Upper lobe of right lung (tissue), 1 donor: ENCODE results near the gene ABCC6. TPM values are rescaled to one million over a fixed set of nuclear protein-coding genes. Genes with fewer than 3 reads are reported as not detected.
"Not testable (repeated sequence)": the region's sequence is repeated elsewhere in the genome, so short reads cannot be mapped to it uniquely, and the experiment has no call there.

Experiments used
- ATAC-seq: fragments of 200-7000 bp; cut with Tn5 transposase; one replicate; pipeline ENCODE4 v1.9.1; 2020; ENCODE audit warnings: mild to moderate bottlenecking, moderate library complexity
- DNase-seq: peaks from one replicate; pipeline ENCODE4 v3.0.0-alpha.2; 2020
- H3K27ac ChIP-seq: fragments of 200-600 bp; one replicate; pipeline ENCODE4 v1.8.0; 2022
- H3K27me3 ChIP-seq: fragments of 200-600 bp; one replicate; pipeline ENCODE4 v1.8.0; 2022; ENCODE audit warnings: mild to moderate bottlenecking
- H3K36me3 ChIP-seq: fragments of 200-600 bp; one replicate; pipeline ENCODE4 v1.8.0; 2022
- H3K4me1 ChIP-seq: fragments of 200-600 bp; one replicate; pipeline ENCODE4 v1.8.0; 2022
- H3K4me3 ChIP-seq: fragments of 200-600 bp; one replicate; pipeline ENCODE4 v1.8.0; 2022; ENCODE audit warnings: mild to moderate bottlenecking
- H3K9me3 ChIP-seq: fragments of 200-600 bp; one replicate; pipeline ENCODE4 v1.8.0; 2022
- intact Hi-C: fragments of 100-400 bp; cut with DNase I; formaldehyde crosslinking; loops from one replicate; pipeline ENCODE4 v1.11.0; 2022
- total RNA-seq: library from RNA; stranded (reverse); fragmentation: NEBNext Ultra II Directional; extraction: Animal tissue kit (Norgen Biotek cat#: 25700); gene quantifications from one replicate; pipeline ENCODE4 v1.2.1, GENCODE V29; 2021
- TF ChIP-seq, protein P1 (sequence below): fragments of 200-600 bp; IDR thresholded peaks from one replicate; pipeline ENCODE4 v1.8.0; 2022; ENCODE audit warnings: antibody characterized with exemption
- donor health status: DM: no; HTN: yes; CAD: no; lungs with severe emphysema.

The ABCC6 gene
- total RNA-seq, 1 donor from 2014 or later: 42.5 TPM

DNA sequence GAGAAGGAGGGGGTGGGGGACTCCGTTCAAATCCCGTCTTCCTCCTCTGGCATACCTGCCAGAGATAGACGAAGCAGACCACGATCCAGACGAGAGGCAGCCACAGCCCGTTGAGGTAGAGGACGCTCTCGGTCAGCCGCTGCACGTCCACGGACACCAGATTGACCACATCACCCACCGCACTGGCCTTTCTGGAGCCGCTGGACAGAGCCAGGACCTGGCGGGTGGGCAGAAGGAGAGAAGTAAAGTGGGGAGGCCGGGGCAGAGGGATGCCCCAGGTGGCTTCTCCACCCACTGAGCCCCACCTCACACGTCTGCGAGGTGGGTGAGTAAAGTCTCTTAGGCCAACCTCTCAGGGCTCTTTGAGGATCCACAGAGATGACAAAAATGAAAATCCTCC, 25.3 kb downstream of the ABCC6 start:
- intact Hi-C loops: no loop called here
- ATAC-seq (no peak), DNase-seq (no peak)
- TF ChIP-seq, protein P1, sequence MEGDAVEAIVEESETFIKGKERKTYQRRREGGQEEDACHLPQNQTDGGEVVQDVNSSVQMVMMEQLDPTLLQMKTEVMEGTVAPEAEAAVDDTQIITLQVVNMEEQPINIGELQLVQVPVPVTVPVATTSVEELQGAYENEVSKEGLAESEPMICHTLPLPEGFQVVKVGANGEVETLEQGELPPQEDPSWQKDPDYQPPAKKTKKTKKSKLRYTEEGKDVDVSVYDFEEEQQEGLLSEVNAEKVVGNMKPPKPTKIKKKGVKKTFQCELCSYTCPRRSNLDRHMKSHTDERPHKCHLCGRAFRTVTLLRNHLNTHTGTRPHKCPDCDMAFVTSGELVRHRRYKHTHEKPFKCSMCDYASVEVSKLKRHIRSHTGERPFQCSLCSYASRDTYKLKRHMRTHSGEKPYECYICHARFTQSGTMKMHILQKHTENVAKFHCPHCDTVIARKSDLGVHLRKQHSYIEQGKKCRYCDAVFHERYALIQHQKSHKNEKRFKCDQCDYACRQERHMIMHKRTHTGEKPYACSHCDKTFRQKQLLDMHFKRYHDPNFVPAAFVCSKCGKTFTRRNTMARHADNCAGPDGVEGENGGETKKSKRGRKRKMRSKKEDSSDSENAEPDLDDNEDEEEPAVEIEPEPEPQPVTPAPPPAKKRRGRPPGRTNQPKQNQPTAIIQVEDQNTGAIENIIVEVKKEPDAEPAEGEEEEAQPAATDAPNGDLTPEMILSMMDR: no peak
- Histone ChIP-seq H3K36me3 (no peaks in the 10 kb centered on the region), H3K9me3 (no peaks in the 10 kb centered on the region), H3K27ac (no peak overlapping the region), H3K27me3 (no peaks in the 10 kb centered on the region), H3K4me3 (no peak overlapping the region), H3K4me1 (no peaks in the 10 kb centered on the region)

DNA sequence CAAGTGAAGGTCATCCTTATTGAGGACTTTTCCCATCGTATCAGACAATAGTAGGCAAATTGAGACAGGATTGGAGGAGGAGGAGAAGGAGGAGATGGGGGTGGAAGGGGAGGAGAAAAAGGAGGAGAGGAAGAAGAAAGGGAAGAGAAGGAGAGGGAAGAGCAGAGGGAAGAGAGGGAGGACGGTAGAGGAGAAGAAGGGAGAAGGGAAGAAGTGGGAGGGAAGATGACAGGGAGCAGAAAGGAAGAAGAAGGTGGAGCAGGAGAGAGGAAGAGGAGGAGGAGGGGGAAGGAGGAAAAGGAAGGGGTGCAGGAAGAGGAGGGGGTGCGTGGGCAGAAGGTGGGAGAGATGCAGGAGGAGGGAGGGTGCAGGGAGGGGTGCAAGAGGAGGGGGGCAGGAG, 26.0 kb downstream of the ABCC6 start:
- no peaks in the 10 kb centered on the region for H3K4me1 ChIP-seq
- no peaks in the 10 kb centered on the region for H3K9me3 ChIP-seq
- H3K36me3 ChIP-seq: no peaks in the 10 kb centered on the region
- no peak overlapping the region for H3K27ac ChIP-seq
- intact Hi-C loops: no loop called here
- ATAC-seq (no peak), DNase-seq (no peak)
- TF ChIP-seq, protein P1: no peak
- no peak overlapping the region for H3K4me3 ChIP-seq
- no peaks in the 10 kb centered on the region for H3K27me3 ChIP-seq

DNA sequence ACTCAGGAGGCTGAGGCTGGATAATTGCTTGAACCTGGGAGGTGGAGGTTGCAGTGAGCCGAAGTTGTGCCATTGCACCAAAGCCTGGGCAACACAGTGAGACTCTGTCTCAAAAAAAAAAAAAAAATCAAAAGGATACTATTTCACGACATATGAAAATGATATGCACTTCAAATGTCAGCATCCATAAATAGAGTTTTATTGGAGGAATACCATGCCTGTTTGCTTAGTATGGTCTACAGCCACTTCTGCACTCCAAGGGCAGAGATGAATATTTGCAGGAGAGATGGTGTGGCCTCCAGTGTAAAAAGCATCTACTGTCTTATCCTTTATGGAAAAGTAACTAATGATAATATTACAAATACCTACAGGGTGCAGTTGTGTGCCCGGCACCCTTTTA, 27.2 kb downstream of the ABCC6 start:
- TF ChIP-seq, protein P1: no peak
- H3K27ac ChIP-seq: no peak overlapping the region
- no peak overlapping the region for H3K4me3 ChIP-seq
- ATAC-seq (no peak), DNase-seq (no peak)
- intact Hi-C loops: no loop called here
- no peaks in the 10 kb centered on the region for H3K27me3 ChIP-seq
- no peaks in the 10 kb centered on the region for H3K4me1 ChIP-seq
- no peaks in the 10 kb centered on the region for H3K9me3 ChIP-seq
- no peaks in the 10 kb centered on the region for H3K36me3 ChIP-seq

DNA sequence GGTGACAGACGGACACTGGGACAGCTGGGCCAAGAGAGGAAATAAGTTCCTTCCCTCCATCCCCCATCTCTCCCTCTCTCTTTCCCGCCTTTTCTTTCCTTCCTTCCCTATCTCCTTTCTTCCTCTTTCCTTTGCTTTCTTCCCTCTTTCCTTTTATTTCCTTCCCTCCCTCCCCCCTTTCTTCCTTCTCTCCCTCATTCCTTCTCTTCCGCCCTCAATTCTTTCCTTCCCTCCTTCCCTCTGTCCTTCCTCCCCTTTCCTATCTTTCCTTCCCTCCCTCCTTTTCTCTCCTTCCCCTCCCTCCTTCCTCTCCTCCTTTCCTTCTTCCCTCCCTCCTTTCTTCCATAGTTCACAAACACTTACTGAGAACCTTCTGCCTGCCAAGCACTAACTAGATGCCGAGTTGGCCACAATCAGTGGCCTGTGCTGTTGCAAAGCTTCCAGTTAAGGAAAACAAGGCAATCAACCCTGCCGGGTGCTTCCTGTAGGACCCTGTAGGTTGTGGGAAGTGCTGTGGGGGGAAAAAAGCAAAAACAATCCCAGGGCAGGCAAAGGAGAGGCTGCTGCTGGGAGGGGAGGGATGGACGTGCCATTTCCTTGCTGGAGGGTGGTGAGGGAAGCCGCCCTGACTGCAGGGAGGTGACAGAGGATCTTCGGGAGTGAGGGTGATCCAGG, 31.7 kb downstream of the ABCC6 start:
- no peaks in the 10 kb centered on the region for H3K9me3 ChIP-seq
- H3K36me3 ChIP-seq: no peaks in the 10 kb centered on the region
- no peak overlapping the region for H3K27ac ChIP-seq
- H3K27me3 ChIP-seq: no peaks in the 10 kb centered on the region
- H3K4me1 ChIP-seq: no peaks in the 10 kb centered on the region
- intact Hi-C loops: no loop called here
- no peak overlapping the region for H3K4me3 ChIP-seq
- DNase-seq (no peak), ATAC-seq (no peak)
- TF ChIP-seq, protein P1: no peak

DNA sequence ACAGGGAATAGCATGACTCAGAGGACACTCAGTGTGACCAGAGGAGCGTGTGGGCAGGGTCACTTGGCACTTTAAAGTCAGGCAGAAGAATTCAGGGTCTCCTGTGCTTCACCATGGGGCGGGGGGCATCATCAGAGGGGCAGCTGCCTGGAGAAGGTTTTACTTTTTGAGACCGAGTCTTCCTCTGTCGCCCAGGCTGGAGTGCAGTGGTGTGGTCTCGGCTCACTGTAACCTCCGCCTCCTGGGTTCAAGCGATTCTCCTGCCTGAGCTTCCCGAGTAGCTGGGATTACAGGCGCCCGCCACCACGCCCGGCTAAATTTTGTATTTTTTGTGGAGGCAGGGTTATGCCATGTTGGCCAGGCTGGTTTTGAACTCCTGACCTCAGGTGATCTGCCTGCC, 32.3 kb downstream of the ABCC6 start:
- H3K36me3 ChIP-seq, DNase-seq, H3K27me3 ChIP-seq, H3K4me1 ChIP-seq, H3K4me3 ChIP-seq, H3K9me3 ChIP-seq, H3K27ac ChIP-seq, ATAC-seq, intact Hi-C loops: not testable (repeated sequence)

DNA sequence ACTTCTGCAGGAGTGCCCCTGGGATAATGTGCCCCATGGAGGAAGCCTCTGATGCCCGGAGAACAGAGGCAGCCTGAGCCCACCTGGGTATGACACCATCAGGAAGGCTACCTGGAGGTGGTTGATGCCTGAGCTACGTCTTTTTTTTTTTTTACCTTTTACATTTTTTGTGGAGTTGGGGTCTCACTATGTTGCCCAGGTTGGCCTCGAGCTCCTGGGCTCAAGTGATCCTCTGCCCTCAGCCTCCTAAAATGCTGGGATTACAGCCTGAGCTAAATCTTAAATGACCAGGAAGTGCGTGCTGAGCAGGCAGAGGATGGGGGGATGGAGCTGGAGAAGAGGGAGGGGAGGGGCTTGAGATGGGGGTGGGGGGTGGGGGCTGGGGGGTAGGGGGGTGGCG, 32.7 kb downstream of the ABCC6 start:
- Histone ChIP-seq H3K4me3 (no peak overlapping the region), H3K36me3 (no peaks in the 10 kb centered on the region), H3K9me3 (no peaks in the 10 kb centered on the region), H3K27ac (no peak overlapping the region), H3K4me1 (no peaks in the 10 kb centered on the region), H3K27me3 (no peaks in the 10 kb centered on the region)
- intact Hi-C loops: no loop called here
- TF ChIP-seq, protein P1: no peak
- DNase-seq (no peak), ATAC-seq (no peak)
